WTC11 (cell line): ENCODE results near the gene SPATA24. TPM values are rescaled to one million over a fixed set of nuclear protein-coding genes. Genes with fewer than 3 reads are reported as not detected.

ENCODE experiments used
- ATAC-seq: fragments of 200-7000 bp; cut with Tn5 transposase; 2 replicates; pipeline ENCODE4 v1.10.0; 2021; ENCODE audit warnings: mild to moderate bottlenecking, moderate library complexity
- CTCF ChIA-PET: fragments of 300-600 bp; sonication (Branson Sonifier 250); formaldehyde crosslinking; loops from one replicate; lab custom pipeline; 2021; ENCODE audit warnings: antibody characterized with exemption; lab: Charles Lee
- POLR2A ChIA-PET: fragments of 350-600 bp; sonication (Branson Sonifier 250); formaldehyde crosslinking; loops from one replicate; lab custom pipeline; 2021; ENCODE audit warnings: antibody characterized with exemption; lab: Charles Lee
- DNase-seq: peaks from one replicate; pipeline ENCODE4 v3.0.0; 2021; ENCODE audit warnings: low spot score
- H3K27ac Mint-ChIP-seq: 2 replicates; pipeline ENCODE4 v1.8.0; 2021; ENCODE audit warnings: mixed read lengths
- H3K27me3 Mint-ChIP-seq: 2 replicates; pipeline ENCODE4 v1.8.0; 2021; ENCODE audit warnings: low read depth, mild to moderate bottlenecking, moderate library complexity, mixed read lengths
- H3K36me3 Mint-ChIP-seq: 2 replicates; pipeline ENCODE4 v1.8.0; 2021; ENCODE audit warnings: mixed read lengths
- H3K4me1 Mint-ChIP-seq: 2 replicates; pipeline ENCODE4 v1.8.0; 2022; ENCODE audit warnings: mixed read lengths
- H3K4me3 Mint-ChIP-seq: 2 replicates; pipeline ENCODE4 v1.8.0; 2021; ENCODE audit warnings: mild to moderate bottlenecking, moderate library complexity, mixed read lengths
- H3K9me3 Mint-ChIP-seq: 2 replicates; pipeline ENCODE4 v1.8.0; 2021; ENCODE audit warnings: mixed read lengths
- ELF4 ChIP-seq: sonication (generic); formaldehyde crosslinking; IDR thresholded peaks from 2 replicates; pipeline ENCODE4 v1.8.1; 2022; ENCODE audit warnings: low read depth, mild to moderate bottlenecking, moderate library complexity, missing genetic modification reagents
- MXD4 ChIP-seq: fragments of 250-450 bp; sonication (Bioruptor Pico); IDR thresholded peaks from 2 replicates; pipeline ENCODE4 v1.8.0; 2021; ENCODE audit warnings: mild to moderate bottlenecking, moderate library complexity, borderline replicate concordance
- NFE2L1 ChIP-seq: sonication (generic); formaldehyde crosslinking; IDR thresholded peaks from 2 replicates; pipeline ENCODE4 v1.8.1; 2023; ENCODE audit warnings: missing genetic modification reagents
- NR2C2 ChIP-seq: sonication (generic); formaldehyde crosslinking; IDR thresholded peaks from 2 replicates; pipeline ENCODE4 v1.8.0; 2022; ENCODE audit warnings: mild to moderate bottlenecking, missing genetic modification reagents
- ZNF263 ChIP-seq: sonication (generic); formaldehyde crosslinking; IDR thresholded peaks from 2 replicates; pipeline ENCODE4 v1.8.1; 2022; ENCODE audit warnings: low read depth, mild to moderate bottlenecking, moderate library complexity, missing genetic modification reagents
- total RNA-seq: library from RNA; stranded (reverse); gene quantifications from 3 replicates; pipeline ENCODE4 v1.2.3, GENCODE V29; 2021
- TF ChIP-seq, protein P1 (sequence below): sonication (generic); formaldehyde crosslinking; IDR thresholded peaks from 2 replicates; pipeline ENCODE4 v1.8.0; 2022; ENCODE audit warnings: mild to moderate bottlenecking, missing genetic modification reagents
- TF ChIP-seq, protein P2 (sequence below): fragments of 250-450 bp; sonication (Bioruptor Pico); IDR thresholded peaks from 2 replicates; pipeline ENCODE4 v1.8.0; 2021; ENCODE audit warnings: mild to moderate bottlenecking
- TF ChIP-seq, protein P3 (sequence below): sonication (generic); formaldehyde crosslinking; conservative IDR thresholded peaks from 2 replicates; pipeline ENCODE4 v1.8.1; 2023; ENCODE audit warnings: mild to moderate bottlenecking, low read depth, missing genetic modification reagents, moderate library complexity
- TF ChIP-seq, protein P4 (sequence below): sonication (generic); formaldehyde crosslinking; IDR thresholded peaks from 2 replicates; pipeline ENCODE4 v1.8.1; 2022; ENCODE audit warnings: mild to moderate bottlenecking, moderate library complexity, missing genetic modification reagents
- TF ChIP-seq, protein P5 (sequence below): sonication (generic); formaldehyde crosslinking; IDR thresholded peaks from 2 replicates; pipeline ENCODE4 v1.8.1; 2023; ENCODE audit warnings: mild to moderate bottlenecking, missing genetic modification reagents
- TF ChIP-seq, protein P6 (sequence below): sonication (generic); formaldehyde crosslinking; IDR thresholded peaks from 2 replicates; pipeline ENCODE4 v1.8.1; 2022; ENCODE audit warnings: mild to moderate bottlenecking, missing genetic modification reagents, moderate library complexity, borderline replicate concordance

Gene SPATA24
- total RNA-seq, 1 experiment from 2014 or later = 13.2 TPM

DNA sequence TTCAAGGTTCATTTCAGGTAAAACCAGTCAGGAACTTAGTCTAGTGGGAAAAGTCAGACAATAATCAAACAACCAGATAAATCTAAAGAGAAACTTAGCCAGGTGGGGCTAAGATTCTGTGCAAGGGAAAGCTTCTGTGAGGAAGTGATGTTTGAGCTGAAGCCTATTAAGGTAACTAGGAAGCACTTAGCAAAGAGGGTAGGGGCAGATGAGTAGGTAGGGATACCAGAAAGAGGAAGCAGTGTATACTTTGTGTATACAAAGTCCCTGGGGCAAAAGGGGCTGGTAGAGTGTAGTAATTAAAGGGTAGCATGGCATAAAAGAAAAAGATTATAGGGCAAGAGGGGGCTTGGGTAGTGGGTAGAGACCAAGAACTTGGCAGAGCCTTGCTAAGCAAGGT lies 3.6 kb upstream of the SPATA24 start:
- CTCF ChIA-PET = interaction anchor here (1.1 to 1.2 kb wide), 2 partner anchors 15 kb away, joined by 3 read pairs; no protein-coding TSS in a partner anchor

DNA sequence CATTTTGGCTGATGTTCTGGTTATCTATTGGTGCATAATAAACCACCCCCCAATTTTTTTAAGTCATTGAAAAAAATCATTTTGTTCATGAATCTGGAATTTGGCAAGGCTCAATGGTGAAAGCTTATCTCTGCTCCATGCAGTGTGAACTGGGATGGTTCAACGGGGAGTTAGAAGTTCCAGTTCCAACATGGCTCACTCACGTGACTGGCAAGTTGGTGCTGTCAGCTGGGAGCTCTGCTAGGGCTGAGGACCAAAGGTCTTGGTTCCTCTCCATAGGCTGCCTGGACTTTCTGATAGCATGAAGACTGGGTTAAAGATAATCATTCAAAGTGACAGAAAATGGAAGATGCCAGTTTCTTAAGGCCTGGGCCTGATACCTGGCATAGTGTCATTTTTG lies 3.1 kb upstream of the SPATA24 start:
- no peak for TF ChIP-seq ELF4 (CRISPR knock-in tag)
- TF ChIP-seq, protein P1, sequence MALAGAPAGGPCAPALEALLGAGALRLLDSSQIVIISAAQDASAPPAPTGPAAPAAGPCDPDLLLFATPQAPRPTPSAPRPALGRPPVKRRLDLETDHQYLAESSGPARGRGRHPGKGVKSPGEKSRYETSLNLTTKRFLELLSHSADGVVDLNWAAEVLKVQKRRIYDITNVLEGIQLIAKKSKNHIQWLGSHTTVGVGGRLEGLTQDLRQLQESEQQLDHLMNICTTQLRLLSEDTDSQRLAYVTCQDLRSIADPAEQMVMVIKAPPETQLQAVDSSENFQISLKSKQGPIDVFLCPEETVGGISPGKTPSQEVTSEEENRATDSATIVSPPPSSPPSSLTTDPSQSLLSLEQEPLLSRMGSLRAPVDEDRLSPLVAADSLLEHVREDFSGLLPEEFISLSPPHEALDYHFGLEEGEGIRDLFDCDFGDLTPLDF = no peak
- TF ChIP-seq, protein P2, sequence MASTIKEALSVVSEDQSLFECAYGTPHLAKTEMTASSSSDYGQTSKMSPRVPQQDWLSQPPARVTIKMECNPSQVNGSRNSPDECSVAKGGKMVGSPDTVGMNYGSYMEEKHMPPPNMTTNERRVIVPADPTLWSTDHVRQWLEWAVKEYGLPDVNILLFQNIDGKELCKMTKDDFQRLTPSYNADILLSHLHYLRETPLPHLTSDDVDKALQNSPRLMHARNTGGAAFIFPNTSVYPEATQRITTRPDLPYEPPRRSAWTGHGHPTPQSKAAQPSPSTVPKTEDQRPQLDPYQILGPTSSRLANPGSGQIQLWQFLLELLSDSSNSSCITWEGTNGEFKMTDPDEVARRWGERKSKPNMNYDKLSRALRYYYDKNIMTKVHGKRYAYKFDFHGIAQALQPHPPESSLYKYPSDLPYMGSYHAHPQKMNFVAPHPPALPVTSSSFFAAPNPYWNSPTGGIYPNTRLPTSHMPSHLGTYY (CRISPR knock-in tag) = no peak
- TF ChIP-seq, protein P3, sequence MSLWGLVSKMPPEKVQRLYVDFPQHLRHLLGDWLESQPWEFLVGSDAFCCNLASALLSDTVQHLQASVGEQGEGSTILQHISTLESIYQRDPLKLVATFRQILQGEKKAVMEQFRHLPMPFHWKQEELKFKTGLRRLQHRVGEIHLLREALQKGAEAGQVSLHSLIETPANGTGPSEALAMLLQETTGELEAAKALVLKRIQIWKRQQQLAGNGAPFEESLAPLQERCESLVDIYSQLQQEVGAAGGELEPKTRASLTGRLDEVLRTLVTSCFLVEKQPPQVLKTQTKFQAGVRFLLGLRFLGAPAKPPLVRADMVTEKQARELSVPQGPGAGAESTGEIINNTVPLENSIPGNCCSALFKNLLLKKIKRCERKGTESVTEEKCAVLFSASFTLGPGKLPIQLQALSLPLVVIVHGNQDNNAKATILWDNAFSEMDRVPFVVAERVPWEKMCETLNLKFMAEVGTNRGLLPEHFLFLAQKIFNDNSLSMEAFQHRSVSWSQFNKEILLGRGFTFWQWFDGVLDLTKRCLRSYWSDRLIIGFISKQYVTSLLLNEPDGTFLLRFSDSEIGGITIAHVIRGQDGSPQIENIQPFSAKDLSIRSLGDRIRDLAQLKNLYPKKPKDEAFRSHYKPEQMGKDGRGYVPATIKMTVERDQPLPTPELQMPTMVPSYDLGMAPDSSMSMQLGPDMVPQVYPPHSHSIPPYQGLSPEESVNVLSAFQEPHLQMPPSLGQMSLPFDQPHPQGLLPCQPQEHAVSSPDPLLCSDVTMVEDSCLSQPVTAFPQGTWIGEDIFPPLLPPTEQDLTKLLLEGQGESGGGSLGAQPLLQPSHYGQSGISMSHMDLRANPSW (CRISPR knock-in tag) = no peak
- TF ChIP-seq, protein P4, sequence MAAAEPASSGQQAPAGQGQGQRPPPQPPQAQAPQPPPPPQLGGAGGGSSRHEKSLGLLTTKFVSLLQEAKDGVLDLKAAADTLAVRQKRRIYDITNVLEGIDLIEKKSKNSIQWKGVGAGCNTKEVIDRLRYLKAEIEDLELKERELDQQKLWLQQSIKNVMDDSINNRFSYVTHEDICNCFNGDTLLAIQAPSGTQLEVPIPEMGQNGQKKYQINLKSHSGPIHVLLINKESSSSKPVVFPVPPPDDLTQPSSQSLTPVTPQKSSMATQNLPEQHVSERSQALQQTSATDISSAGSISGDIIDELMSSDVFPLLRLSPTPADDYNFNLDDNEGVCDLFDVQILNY (CRISPR knock-in tag) = no peak
- no peak for TF ChIP-seq MXD4 (CRISPR knock-in tag)
- TF ChIP-seq, protein P5, sequence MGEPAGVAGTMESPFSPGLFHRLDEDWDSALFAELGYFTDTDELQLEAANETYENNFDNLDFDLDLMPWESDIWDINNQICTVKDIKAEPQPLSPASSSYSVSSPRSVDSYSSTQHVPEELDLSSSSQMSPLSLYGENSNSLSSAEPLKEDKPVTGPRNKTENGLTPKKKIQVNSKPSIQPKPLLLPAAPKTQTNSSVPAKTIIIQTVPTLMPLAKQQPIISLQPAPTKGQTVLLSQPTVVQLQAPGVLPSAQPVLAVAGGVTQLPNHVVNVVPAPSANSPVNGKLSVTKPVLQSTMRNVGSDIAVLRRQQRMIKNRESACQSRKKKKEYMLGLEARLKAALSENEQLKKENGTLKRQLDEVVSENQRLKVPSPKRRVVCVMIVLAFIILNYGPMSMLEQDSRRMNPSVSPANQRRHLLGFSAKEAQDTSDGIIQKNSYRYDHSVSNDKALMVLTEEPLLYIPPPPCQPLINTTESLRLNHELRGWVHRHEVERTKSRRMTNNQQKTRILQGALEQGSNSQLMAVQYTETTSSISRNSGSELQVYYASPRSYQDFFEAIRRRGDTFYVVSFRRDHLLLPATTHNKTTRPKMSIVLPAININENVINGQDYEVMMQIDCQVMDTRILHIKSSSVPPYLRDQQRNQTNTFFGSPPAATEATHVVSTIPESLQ = no peak
- Mint-ChIP-seq H3K27me3 (no peaks in the 10 kb centered on the region), H3K9me3 (no peaks in the 10 kb centered on the region), H3K4me1 (peaks cover 16% of the 10 kb centered on the region), H3K4me3 (no peak overlapping the region), H3K27ac (no peak overlapping the region), H3K36me3 (no peaks in the 10 kb centered on the region)
- ChIA-PET CTCF (interaction anchor here (1.2 to 1.4 kb wide), 2 partner anchors 16 to 229 kb away, joined by 3 read pairs; no protein-coding TSS in a partner anchor), POLR2A (interaction anchor here (0.6 kb wide), 1 partner anchor 130 kb away, joined by 6 read pairs; no protein-coding TSS in a partner anchor)
- no peak for DNase-seq
- no peak for ATAC-seq

More for the DNA sequence above, 3.6 kb upstream of the SPATA24 start:
- H3K36me3 Mint-ChIP-seq = no peaks in the 10 kb centered on the region
- H3K4me1 Mint-ChIP-seq = peaks cover 16% of the 10 kb centered on the region
- POLR2A ChIA-PET = no interaction called here
- DNase-seq = no peak
- no peak overlapping the region for H3K27ac Mint-ChIP-seq
- H3K27me3 Mint-ChIP-seq = no peaks in the 10 kb centered on the region
- H3K4me3 Mint-ChIP-seq = no peak overlapping the region
- TF ChIP-seq NR2C2 (CRISPR knock-in tag) = no peak
- TF ChIP-seq, protein P6, sequence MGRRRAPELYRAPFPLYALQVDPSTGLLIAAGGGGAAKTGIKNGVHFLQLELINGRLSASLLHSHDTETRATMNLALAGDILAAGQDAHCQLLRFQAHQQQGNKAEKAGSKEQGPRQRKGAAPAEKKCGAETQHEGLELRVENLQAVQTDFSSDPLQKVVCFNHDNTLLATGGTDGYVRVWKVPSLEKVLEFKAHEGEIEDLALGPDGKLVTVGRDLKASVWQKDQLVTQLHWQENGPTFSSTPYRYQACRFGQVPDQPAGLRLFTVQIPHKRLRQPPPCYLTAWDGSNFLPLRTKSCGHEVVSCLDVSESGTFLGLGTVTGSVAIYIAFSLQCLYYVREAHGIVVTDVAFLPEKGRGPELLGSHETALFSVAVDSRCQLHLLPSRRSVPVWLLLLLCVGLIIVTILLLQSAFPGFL (CRISPR knock-in tag) = no peak
- no peaks in the 10 kb centered on the region for H3K9me3 Mint-ChIP-seq
- no peak for ATAC-seq

DNA sequence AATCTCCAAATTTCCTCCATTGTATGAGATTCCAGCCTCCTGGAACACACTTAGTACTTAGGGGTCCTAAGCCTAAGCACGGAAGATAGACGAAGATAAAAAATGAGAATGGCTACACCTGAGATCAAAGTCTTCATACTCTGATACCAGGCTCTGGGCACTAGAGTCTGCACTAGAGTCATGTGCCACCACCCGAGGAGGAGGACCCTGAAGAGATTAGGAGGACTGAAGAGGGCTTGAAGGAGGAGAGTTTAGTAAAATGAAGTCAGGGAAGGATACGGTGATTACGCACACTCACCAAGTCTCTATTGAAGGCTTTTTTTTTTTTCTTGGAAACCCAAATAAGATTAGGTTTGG lies 573 bp upstream of the SPATA24 start:
- H3K4me3 Mint-ChIP-seq = peak overlapping the region; percentile 94
- DNase-seq (no peak), ATAC-seq (peak; percentile 2; the same call in 1 of the 2 replicates)
- no peaks in the 10 kb centered on the region for H3K27me3 Mint-ChIP-seq
- ChIA-PET CTCF (interaction anchor here (0.6 to 3.4 kb wide), 5 partner anchors 12 to 232 kb away, joined by 3 to 31 read pairs (median 3); partner anchors contain the start of gene PROB1), POLR2A (interaction anchor here (0.9 to 1.5 kb wide), 4 partner anchors 9 to 131 kb away, joined by 3 to 4 read pairs (median 4); partner anchors contain the start of genes PAIP2 and PROB1)
- TF ChIP-seq ZNF263 (CRISPR knock-in tag) (peak; percentile 41; the same call in 1 of the 2 replicates), NFE2L1 (CRISPR knock-in tag) (no peak)
- H3K4me1 Mint-ChIP-seq = peaks cover 16% of the 10 kb centered on the region
- peak overlapping the region; percentile 95 for H3K27ac Mint-ChIP-seq
- peaks cover 7% of the 10 kb centered on the region for H3K36me3 Mint-ChIP-seq
- H3K9me3 Mint-ChIP-seq = no peaks in the 10 kb centered on the region
